Ovary (tissue), 9 donors: ENCODE measurements around the gene ZBTB1. TPM values are rescaled to one million over a fixed set of nuclear protein-coding genes. Genes with fewer than 3 reads are reported as not detected.

Experiments used
- DNase-seq, 5 donors: peaks; one replicate each; pipeline ENCODE4 v3.0.0-alpha.2; 2019 to 2020
- H3K27ac ChIP-seq, 2 donors: fragments of 200-600 bp; one replicate each; pipeline versions ENCODE4 v1.5.1 to v1.8.0; 2019 to 2022
- H3K27me3 ChIP-seq: fragments of 200-600 bp; one replicate; pipeline ENCODE4 v1.8.0; 2022
- H3K36me3 ChIP-seq: fragments of 200-600 bp; sonication (generic); one replicate; pipeline ENCODE4 v1.5.1; 2019
- H3K4me1 ChIP-seq: one replicate; pipeline ENCODE4 v1.8.1; 2013; ENCODE audit warnings: mild to moderate bottlenecking, moderate library complexity; ENCODE audit not compliant: insufficient read depth
- H3K4me3 ChIP-seq: fragments of 200-600 bp; sonication (generic); one replicate; pipeline ENCODE4 v1.5.1; 2017
- H3K9me3 ChIP-seq, 2 donors: fragments of 200-600 bp in 1 of 2; sonication (generic) in 1 of 2; one replicate each; pipeline versions ENCODE4 v1.5.1 to v1.8.1; 2013 to 2019; ENCODE audit warnings: mild to moderate bottlenecking in 1 of 2, moderate library complexity in 1 of 2
- CTCF ChIP-seq, 3 donors: fragments of 450-650 bp in 2 of 3; fragments of 200-600 bp in 1 of 3; IDR thresholded peaks; one replicate each; pipeline versions ENCODE4 v1.5.1 to v1.8.0; 2016 to 2022; ENCODE audit warnings: antibody characterized with exemption in 3 of 3, mild to moderate bottlenecking in 1 of 3
- EP300 ChIP-seq: sonication (generic); formaldehyde crosslinking; IDR thresholded peaks from one replicate; pipeline ENCODE4 v1.6.1; 2017; ENCODE audit warnings: antibody characterized with exemption
- POLR2A ChIP-seq: fragments of 450-650 bp; IDR thresholded peaks from one replicate; pipeline ENCODE4 v1.6.1; 2017; ENCODE audit warnings: antibody characterized with exemption, mild to moderate bottlenecking, moderate library complexity
- WGBS, 3 donors: extraction: QIAGEN DNeasy Blood & Tissue Kit in 1 of 3; methylation state at CpG; one replicate each; pipeline versions ENCODE4 v1.1.5 to v1.1.7; 2013 to 2017; 5-methylcytosine and 5-hydroxymethylcytosine counted together
- intact Hi-C, 4 donors: fragments of 100-400 bp; cut with DNase I; formaldehyde crosslinking; loops; one replicate each; pipeline versions ENCODE4 v1.11.0 to v1.15.1; 2022 to 2023
- polyA plus RNA-seq, 2 donors: library from polyadenylated mRNA; stranded (reverse); fragments of 200-250 nt in 1 of 2; fragments of 350-450 nt in 1 of 2; fragmentation: Illumina TruSeq in 1 of 2; extraction: RNeasy Lipid Tissue Mini Kit (QIAGEN cat#74804) in 1 of 2; gene quantifications; one replicate each; pipeline ENCODE4 v1.2.3, GENCODE V29; 2013 to 2014
- total RNA-seq, 7 donors: library from RNA; depleted of rRNA in 2 of 7; stranded (reverse); fragments of >200 nt in 2 of 7; fragmentation: NEBNext Ultra II Directional in 3 of 7; extraction: Animal tissue kit (Norgen Biotek cat#: 25700) in 3 of 7; gene quantifications; one replicate each; pipeline versions ENCODE4 v1.1.0 to v1.2.4, GENCODE V29; 2016 to 2023
- donor health status: DM: no; HTN: no; CAD: no; lungs with moderate emphysema.
- donor health status: DM: no; HTN: no; CAD: no.
- donor health status: Bipolar disorder and iron deficiency.
- donor health status: DM: yes; HTN: yes; CAD: no.
- donor health status: DM: no; HTN: no; CAD: no.
- donor health status: DM: yes; HTN: yes; CAD: no.

Gene ZBTB1
- total and polyA plus RNA-seq, 9 donors = 13.0 to 35.8 (median 33.7) TPM

DNA sequence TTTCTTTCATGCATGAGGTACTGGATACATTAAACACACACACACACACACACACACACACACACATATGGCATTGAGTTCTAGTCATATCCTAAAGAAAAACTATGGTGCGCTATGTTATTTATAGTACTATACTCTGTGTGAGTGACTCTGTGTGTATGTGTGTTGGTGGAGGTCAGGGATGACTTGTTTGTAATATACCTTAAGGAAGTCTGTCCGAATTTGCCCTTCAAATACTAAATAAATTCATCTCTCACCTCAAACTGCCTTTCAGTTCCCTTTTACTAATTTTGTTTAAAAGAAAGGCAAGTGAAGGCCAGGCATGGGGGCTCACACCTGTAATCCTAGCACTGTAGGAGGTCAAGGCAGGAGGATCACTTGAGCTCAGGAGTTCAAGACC, 41.4 kb upstream of the ZBTB1 start:
- TF ChIP-seq CTCF (IDR thresholded peaks at IDR 0.05) (no peak), EP300 (no peak), POLR2A (no peak)
- H3K9me3 ChIP-seq = no peaks in the 10 kb centered on the region
- H3K4me1 ChIP-seq = peaks cover 2% of the 10 kb centered on the region
- WGBS, 3 donors = 93 to 97% (median 94%) methylated on average over 2 of the region's 2 CpGs
- H3K4me3 ChIP-seq = no peak overlapping the region
- H3K36me3 ChIP-seq = no peaks in the 10 kb centered on the region
- H3K27me3 ChIP-seq = no peaks in the 10 kb centered on the region
- H3K27ac ChIP-seq = no peak overlapping the region
- intact Hi-C loops = no loop called here
- no peak for DNase-seq

GRCh38 chr14:64463873-64464272, 40.7 kb upstream of the ZBTB1 start:
- H3K4me1 ChIP-seq = peaks cover 2% of the 10 kb centered on the region
- H3K27ac ChIP-seq = no peak overlapping the region
- H3K36me3 ChIP-seq = no peaks in the 10 kb centered on the region
- TF ChIP-seq EP300 (no peak), POLR2A (no peak), CTCF (IDR thresholded peaks at IDR 0.05) (no peak)
- H3K4me3 ChIP-seq = no peak overlapping the region
- H3K27me3 ChIP-seq = no peaks in the 10 kb centered on the region
- intact Hi-C loops = no loop called here
- WGBS, 3 donors = 93 to 96% (median 94%) methylated on average over 6 of the region's 6 CpGs
- H3K9me3 ChIP-seq = no peaks in the 10 kb centered on the region
- DNase-seq = no peak

- Histone ChIP-seq H3K27me3 (no peaks in the 10 kb centered on the region), H3K36me3 (no peaks in the 10 kb centered on the region), H3K4me3 (peak overlapping the region; percentile 73), H3K4me1 (peaks cover 2% of the 10 kb centered on the region), H3K27ac (no peak overlapping the region), H3K9me3 (no peaks in the 10 kb centered on the region)
- intact Hi-C loops = no loop called here
- no peak for TF ChIP-seq POLR2A
- TF ChIP-seq EP300 = no peak
- TF ChIP-seq CTCF (IDR thresholded peaks at IDR 0.05) = no peak
- no peak for DNase-seq
- 22 to 27% (median 22%) methylated on average over 6 of the region's 6 CpGs for WGBS, 3 donors
Observed at GRCh38 chr14:64464651-64465050, 39.9 kb upstream of the ZBTB1 start.

DNA sequence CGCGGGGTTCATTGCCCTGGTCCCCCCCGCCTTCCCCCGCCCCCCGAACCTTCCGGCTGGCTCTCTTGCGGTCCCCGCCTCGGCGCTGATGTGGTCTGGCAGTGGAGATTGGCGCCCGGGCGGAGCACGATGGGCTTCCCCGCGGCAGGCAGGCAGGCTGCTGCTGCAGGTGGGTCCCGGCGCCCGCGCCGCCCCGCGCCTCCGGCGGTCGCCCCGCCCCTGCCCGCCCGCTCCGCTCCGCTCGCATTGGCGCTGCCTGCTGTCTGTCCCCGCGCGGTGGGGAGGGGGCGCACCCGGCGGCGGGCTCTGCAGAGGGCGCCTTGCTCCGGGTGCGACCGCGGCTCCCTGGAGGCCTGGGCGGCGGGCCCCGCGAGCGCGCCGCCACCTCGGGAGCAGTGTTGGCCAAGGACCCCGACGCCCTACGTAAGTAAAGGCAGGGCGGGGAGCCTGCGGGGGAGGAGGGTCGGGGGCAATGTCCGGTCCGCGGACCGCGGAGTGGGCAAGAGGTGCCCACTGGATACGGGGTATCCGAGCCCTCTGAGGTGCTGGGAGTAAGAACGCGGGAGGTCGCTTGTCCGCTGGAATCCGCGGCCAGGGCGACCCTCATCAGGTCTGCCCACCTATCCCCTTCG, 39.3 kb upstream of the ZBTB1 start, which contains the start of gene AKAP5:
AKAP5 (plus strand) TSS at position 309 of the 632 bp plus-strand sequence. CDS start 2,896 bp downstream, outside the sequence.
- intact Hi-C loops = no loop called here
- 0 to 1% (median 1%) methylated on average over 33 to 74 of the region's 74 CpGs for WGBS, 3 donors
- Histone ChIP-seq H3K4me3 (peak within 1 kb of the TSS; percentile 73), H3K9me3 (no peaks in the 10 kb centered on the region), H3K27ac (peak within 1 kb of the TSS in 1 of 2 donors; percentile 33), H3K36me3 (no peaks in the 10 kb centered on the region), H3K27me3 (no peaks in the 10 kb centered on the region), H3K4me1 (peaks cover 2% of the 10 kb centered on the region)
- DNase-seq = peak; percentile 48 to 74 (median 73)
- TF ChIP-seq POLR2A (no peak), CTCF (IDR thresholded peaks at IDR 0.05) (peak in 1 of 3 donors; percentile 16)
